Gastroesophageal sphincter (tissue), 3 donors: ENCODE measurements around the gene MRPL44.

ENCODE experiments used
- CTCF ChIP-seq, 4 experiments: fragments of 200-600 bp in 2 of 4; fragments of 450-650 bp in 2 of 4; sonication (generic) in 1 of 4; IDR thresholded peaks; one replicate each; pipeline ENCODE4 v1.5.1; 2017 to 2019; ENCODE audit warnings: antibody characterized with exemption in 4 of 4, mild to moderate bottlenecking in 2 of 4, moderate library complexity in 2 of 4
- EP300 ChIP-seq: sonication (generic); formaldehyde crosslinking; IDR thresholded peaks from one replicate; pipeline ENCODE4 v1.6.1; 2017; ENCODE audit warnings: antibody characterized with exemption, mild to moderate bottlenecking
- POLR2AphosphoS5 ChIP-seq: sonication (generic); formaldehyde crosslinking; IDR thresholded peaks from one replicate; pipeline ENCODE4 v1.6.1; 2017; ENCODE audit warnings: antibody characterized with exemption

GRCh38 chr2:223943561-223944008, 13.7 kb upstream of the MRPL44 start:
- TF ChIP-seq POLR2AphosphoS5: no peak
- no peak for TF ChIP-seq CTCF (IDR thresholded peaks at IDR 0.05)
- no peak for TF ChIP-seq EP300
